ENCODE results near the gene CHCHD6. TPM values are rescaled to one million over a fixed set of nuclear protein-coding genes. Genes with fewer than 3 reads are reported as not detected.
A peak's percentile ranks its signal among the peaks of the same experiment; 100 is the strongest.

CHCHD6 gene
- total RNA-seq, 2 experiments from 2014 or later = 5.4 to 7.4 TPM

GRCh38 chr3:126743781-126744180 lies 39.7 kb downstream of the CHCHD6 start:
- Mint-ChIP-seq H3K27me3 (no peaks in the 10 kb centered on the region), H3K27ac (no peak overlapping the region), H3K9me3 (peaks cover 8% of the 10 kb centered on the region), H3K4me1 (peaks cover 3% of the 10 kb centered on the region), H3K36me3 (ENCODE audit: low read depth) (peaks cover 8% of the 10 kb centered on the region), H3K4me3 (no peak overlapping the region)
- ChIA-PET POLR2A (no interaction called here), CTCF (interaction anchor here (0.6 kb wide), 2 partner anchors 40 to 374 kb away, joined by 3 to 4 read pairs; no protein-coding TSS in a partner anchor)
- no peak for DNase-seq

- no peaks in the 10 kb centered on the region for H3K27me3 Mint-ChIP-seq
- H3K9me3 Mint-ChIP-seq = no peaks in the 10 kb centered on the region
- no peaks in the 10 kb centered on the region for H3K36me3 Mint-ChIP-seq (ENCODE audit: low read depth)
- H3K27ac Mint-ChIP-seq = no peak overlapping the region
- ChIA-PET POLR2A (no interaction called here), CTCF (interaction anchor here (1.5 kb wide), 1 partner anchor 236 kb away, joined by 5 read pairs; no protein-coding TSS in a partner anchor)
- DNase-seq = no peak
- peaks cover 9% of the 10 kb centered on the region for H3K4me1 Mint-ChIP-seq
- H3K4me3 Mint-ChIP-seq = no peak overlapping the region
Measured at GRCh38 chr3:126745760-126746394, 41.8 kb downstream of the CHCHD6 start.

- DNase-seq = no peak
- Mint-ChIP-seq H3K4me3 (no peak overlapping the region), H3K27ac (no peak overlapping the region), H3K9me3 (no peaks in the 10 kb centered on the region), H3K4me1 (peaks cover 9% of the 10 kb centered on the region), H3K36me3 (ENCODE audit: low read depth) (no peaks in the 10 kb centered on the region), H3K27me3 (no peaks in the 10 kb centered on the region)
- CTCF ChIA-PET = interaction anchor here (1.5 kb wide), 1 partner anchor 236 kb away, joined by 5 read pairs; no protein-coding TSS in a partner anchor
- POLR2A ChIA-PET = no interaction called here
Measured at GRCh38 chr3:126746395-126747177, 42.5 kb downstream of the CHCHD6 start.

GRCh38 chr3:126747768-126748167 lies 43.7 kb downstream of the CHCHD6 start:
- ChIA-PET POLR2A (no interaction called here), CTCF (no interaction called here)
- H3K9me3 Mint-ChIP-seq = no peaks in the 10 kb centered on the region
- no peaks in the 10 kb centered on the region for H3K27me3 Mint-ChIP-seq
- no peak overlapping the region for H3K27ac Mint-ChIP-seq
- no peak for DNase-seq
- no peak overlapping the region for H3K4me3 Mint-ChIP-seq
- H3K4me1 Mint-ChIP-seq = peaks cover 9% of the 10 kb centered on the region
- H3K36me3 Mint-ChIP-seq (ENCODE audit: low read depth) = no peaks in the 10 kb centered on the region

- Mint-ChIP-seq H3K9me3 (no peaks in the 10 kb centered on the region), H3K4me3 (no peak overlapping the region), H3K36me3 (ENCODE audit: low read depth) (no peaks in the 10 kb centered on the region), H3K27ac (no peak overlapping the region), H3K4me1 (peaks cover 9% of the 10 kb centered on the region), H3K27me3 (no peaks in the 10 kb centered on the region)
- DNase-seq = no peak
- CTCF ChIA-PET = no interaction called here
- POLR2A ChIA-PET = no interaction called here
Measured at GRCh38 chr3:126748701-126749546, 44.9 kb downstream of the CHCHD6 start.

GRCh38 chr3:126749547-126749875 lies 45.5 kb downstream of the CHCHD6 start:
- Mint-ChIP-seq H3K9me3 (no peaks in the 10 kb centered on the region), H3K27ac (no peak overlapping the region), H3K36me3 (ENCODE audit: low read depth) (no peaks in the 10 kb centered on the region), H3K4me3 (no peak overlapping the region), H3K4me1 (peaks cover 9% of the 10 kb centered on the region), H3K27me3 (no peaks in the 10 kb centered on the region)
- no peak for DNase-seq
- CTCF ChIA-PET = no interaction called here
- POLR2A ChIA-PET = no interaction called here

- Mint-ChIP-seq H3K36me3 (ENCODE audit: low read depth) (no peaks in the 10 kb centered on the region), H3K4me3 (no peak overlapping the region), H3K4me1 (peaks cover 9% of the 10 kb centered on the region), H3K27me3 (no peaks in the 10 kb centered on the region), H3K9me3 (no peaks in the 10 kb centered on the region), H3K27ac (peak overlapping the region; percentile 15)
- no peak for DNase-seq
- CTCF ChIA-PET = no interaction called here
- POLR2A ChIA-PET = no interaction called here
Measured at GRCh38 chr3:126749931-126750755, 46.1 kb downstream of the CHCHD6 start.

- Mint-ChIP-seq H3K27me3 (no peaks in the 10 kb centered on the region), H3K4me3 (no peak overlapping the region), H3K36me3 (ENCODE audit: low read depth) (no peaks in the 10 kb centered on the region), H3K9me3 (no peaks in the 10 kb centered on the region), H3K4me1 (peaks cover 9% of the 10 kb centered on the region), H3K27ac (no peak overlapping the region)
- DNase-seq = no peak
- POLR2A ChIA-PET = no interaction called here
- CTCF ChIA-PET = no interaction called here
Measured at GRCh38 chr3:126750756-126751121, 46.7 kb downstream of the CHCHD6 start.

GRCh38 chr3:126751611-126752302 lies 47.7 kb downstream of the CHCHD6 start:
- no peaks in the 10 kb centered on the region for H3K27me3 Mint-ChIP-seq
- POLR2A ChIA-PET = no interaction called here
- no peak overlapping the region for H3K4me3 Mint-ChIP-seq
- CTCF ChIA-PET = interaction anchor here (1.1 to 2.3 kb wide), 3 partner anchors 230 to 285 kb away, joined by 3 to 10 read pairs (median 5); partner anchors contain the start of gene PLXNA1
- DNase-seq = no peak
- no peak overlapping the region for H3K27ac Mint-ChIP-seq
- H3K9me3 Mint-ChIP-seq = no peaks in the 10 kb centered on the region
- no peaks in the 10 kb centered on the region for H3K36me3 Mint-ChIP-seq (ENCODE audit: low read depth)
- peaks cover 7% of the 10 kb centered on the region for H3K4me1 Mint-ChIP-seq

- Mint-ChIP-seq H3K4me3 (no peak overlapping the region), H3K27me3 (no peaks in the 10 kb centered on the region), H3K36me3 (ENCODE audit: low read depth) (no peaks in the 10 kb centered on the region), H3K4me1 (peaks cover 7% of the 10 kb centered on the region), H3K27ac (no peak overlapping the region), H3K9me3 (no peaks in the 10 kb centered on the region)
- CTCF ChIA-PET = interaction anchor here (1.0 to 2.3 kb wide), 4 partner anchors 229 to 695 kb away, joined by 3 to 10 read pairs (median 4); partner anchors contain the start of gene PLXNA1
- DNase-seq = peak; percentile 55
- POLR2A ChIA-PET = no interaction called here
Measured at GRCh38 chr3:126752303-126753190, 48.5 kb downstream of the CHCHD6 start.

All from activated CD4-positive, alpha-beta T cell treated with anti-CD3 and anti-CD28 coated beads, Interleukin-2, amount 10 ng/mL, durations not matched to agents 7 days and 5 days (primary cell).